Smooth muscle cell (in vitro differentiated cells): ENCODE data around the gene UBE2E3. TPM values are rescaled to one million over a fixed set of nuclear protein-coding genes. Genes with fewer than 3 reads are reported as not detected.

Experiments
- DNase-seq: peaks from one replicate; lab custom pipeline; 2025; ENCODE audit not compliant: unreplicated experiment; lab: John Stamatoyannopoulos, UW
- H2AFZ ChIP-seq: fragments of 200-600 bp; sonication (generic); 2 replicates; pipeline ENCODE4 v1.6.0; 2016; ENCODE audit warnings: antibody characterized with exemption, low read depth, mild to moderate bottlenecking
- H3F3A ChIP-seq: fragments of 200-600 bp; sonication (generic); 2 replicates; pipeline ENCODE4 v1.6.0; 2017; ENCODE audit warnings: antibody characterized with exemption, low read depth
- H3K27ac ChIP-seq: fragments of 200-600 bp; sonication (generic); 2 replicates; pipeline ENCODE4 v1.5.1; 2016; ENCODE audit warnings: low read depth, mild to moderate bottlenecking
- H3K27me3 ChIP-seq: fragments of 200-600 bp; sonication (generic); 2 replicates; pipeline ENCODE4 v1.6.1; 2016; ENCODE audit warnings: low read depth, mild to moderate bottlenecking
- H3K36me3 ChIP-seq: fragments of 200-600 bp; sonication (generic); 2 replicates; pipeline ENCODE4 v1.5.1; 2016; ENCODE audit warnings: low read depth
- H3K4me1 ChIP-seq: fragments of 200-600 bp; sonication (generic); 2 replicates; pipeline ENCODE4 v1.5.1; 2016; ENCODE audit warnings: low read depth
- H3K4me2 ChIP-seq: fragments of 200-600 bp; sonication (generic); 2 replicates; pipeline ENCODE4 v1.6.0; 2016; ENCODE audit warnings: mild to moderate bottlenecking
- H3K4me3 ChIP-seq: fragments of 200-600 bp; sonication (generic); 2 replicates; pipeline ENCODE4 v1.5.1; 2016; ENCODE audit warnings: mild to moderate bottlenecking
- H3K79me2 ChIP-seq: fragments of 200-600 bp; sonication (generic); 2 replicates; pipeline ENCODE4 v1.6.0; 2016; ENCODE audit warnings: low read depth, mild to moderate bottlenecking
- H3K9ac ChIP-seq: fragments of 200-600 bp; sonication (generic); 2 replicates; pipeline ENCODE4 v1.6.0; 2016; ENCODE audit warnings: low read depth
- H3K9me3 ChIP-seq: fragments of 200-600 bp; sonication (generic); replicated peaks from 2 replicates; pipeline ENCODE4 v1.5.1; 2016; ENCODE audit warnings: low read depth
- H4K20me1 ChIP-seq: fragments of 200-600 bp; sonication (generic); 2 replicates; pipeline ENCODE4 v1.6.0; 2016; ENCODE audit warnings: low read depth
- CTCF ChIP-seq: fragments of 200-600 bp; sonication (generic); IDR thresholded peaks from 2 replicates; pipeline ENCODE4 v1.5.1; 2017; ENCODE audit warnings: borderline replicate concordance, mild to moderate bottlenecking, antibody characterized with exemption; ENCODE audit not compliant: insufficient read depth, poor library complexity, severe bottlenecking
- WGBS: methylation state at CpG from one replicate; pipeline ENCODE4 v1.1.7; 2016; ENCODE audit warnings: low lambda C conversion rate; 5-methylcytosine and 5-hydroxymethylcytosine counted together
- polyA plus RNA-seq: library from polyadenylated mRNA; unstranded; fragments of >200 nt; fragmentation: Nextera tagmentation; extraction: Ambion mirVana; gene quantifications from 2 replicates; pipeline ENCODE4 v1.2.1, GENCODE V29; 2016
- total RNA-seq: library from RNA; depleted of rRNA; stranded (reverse); fragments of >200 nt; gene quantifications from 2 replicates; pipeline ENCODE4 v1.2.3, GENCODE V29; 2014

Gene UBE2E3
- total and polyA plus RNA-seq, 2 experiments from 2014 or later, result 225 to 259 TPM

GRCh38 chr2:181107628-181107945 lies 127.2 kb downstream of the UBE2E3 start:
- Histone ChIP-seq H3K79me2 (no peaks in the 10 kb centered on the region), H3K9ac (no peak overlapping the region), H3K4me3 (no peak overlapping the region), H3K4me2 (no peak overlapping the region), H3K27me3 (no peaks in the 10 kb centered on the region), H3K27ac (peak overlapping the region; percentile 15), H3K36me3 (no peaks in the 10 kb centered on the region), H3K4me1 (peaks cover 12% of the 10 kb centered on the region), H3K9me3 (no peaks in the 10 kb centered on the region), H2AFZ (no peak overlapping the region), H4K20me1 (no peaks in the 10 kb centered on the region), H3F3A (no peaks in the 10 kb centered on the region)
- 100% methylated on average over 1 of the region's 1 CpG for WGBS
- TF ChIP-seq CTCF, result no peak
- no peak for DNase-seq

- WGBS, result 94% methylated on average over 2 of the region's 2 CpGs
- Histone ChIP-seq H3K27ac (no peak overlapping the region), H3K27me3 (no peaks in the 10 kb centered on the region), H3K4me2 (no peak overlapping the region), H3F3A (no peaks in the 10 kb centered on the region), H2AFZ (no peak overlapping the region), H4K20me1 (no peaks in the 10 kb centered on the region), H3K9ac (no peak overlapping the region), H3K36me3 (no peaks in the 10 kb centered on the region), H3K4me1 (peaks cover 12% of the 10 kb centered on the region), H3K4me3 (no peak overlapping the region), H3K9me3 (no peaks in the 10 kb centered on the region), H3K79me2 (no peaks in the 10 kb centered on the region)
- TF ChIP-seq CTCF, result no peak
- no peak for DNase-seq
Measured at GRCh38 chr2:181111059-181111458, 130.7 kb downstream of the UBE2E3 start.

- H3K4me1 ChIP-seq, result no peaks in the 10 kb centered on the region
- WGBS, result 89% methylated on average over 1 of the region's 1 CpG
- no peaks in the 10 kb centered on the region for H3K36me3 ChIP-seq
- H3K79me2 ChIP-seq, result no peaks in the 10 kb centered on the region
- no peak overlapping the region for H3K27ac ChIP-seq
- H2AFZ ChIP-seq, result no peak overlapping the region
- no peak overlapping the region for H3K4me3 ChIP-seq
- H3K9me3 ChIP-seq, result no peaks in the 10 kb centered on the region
- no peaks in the 10 kb centered on the region for H3F3A ChIP-seq
- TF ChIP-seq CTCF, result no peak
- H3K27me3 ChIP-seq, result no peaks in the 10 kb centered on the region
- H4K20me1 ChIP-seq, result no peaks in the 10 kb centered on the region
- DNase-seq, result no peak
- no peak overlapping the region for H3K4me2 ChIP-seq
- H3K9ac ChIP-seq, result no peak overlapping the region
Measured at GRCh38 chr2:181112916-181113315, 132.5 kb downstream of the UBE2E3 start.
